Right lobe of liver (tissue), 6 donors: ENCODE measurements around the gene FLYWCH1. TPM values are rescaled to one million over a fixed set of nuclear protein-coding genes. Genes with fewer than 3 reads are reported as not detected.

Experiments used
- ATAC-seq, 4 donors: fragments of 200-7000 bp; cut with Tn5 transposase; one replicate each; pipeline ENCODE4 v1.9.1; 2020; ENCODE audit warnings: mild to moderate bottlenecking in 4 of 4, moderate library complexity in 4 of 4
- DNase-seq, 3 donors: peaks; one replicate each; pipeline ENCODE4 v3.0.0-alpha.2; 2020
- H3K27ac ChIP-seq, 3 donors: fragments of 200-600 bp; one replicate each; pipeline ENCODE4 v1.8.0; 2022
- H3K27me3 ChIP-seq, 2 donors: fragments of 200-600 bp; one replicate each; pipeline ENCODE4 v1.8.0; 2022
- H3K36me3 ChIP-seq, 4 donors: fragments of 200-600 bp; sonication (generic) in 1 of 4; one replicate each; pipeline versions ENCODE4 v1.5.1 to v1.8.0; 2017 to 2022; ENCODE audit warnings: control low read depth in 1 of 4
- H3K4me1 ChIP-seq, 4 donors: fragments of 200-600 bp; sonication (generic) in 1 of 4; one replicate each; pipeline versions ENCODE4 v1.5.1 to v1.8.0; 2017 to 2022; ENCODE audit warnings: control low read depth in 1 of 4
- H3K4me3 ChIP-seq, 3 donors: fragments of 200-600 bp; one replicate each; pipeline ENCODE4 v1.8.0; 2022
- H3K9me3 ChIP-seq, 4 donors: fragments of 200-600 bp; sonication (generic) in 1 of 4; one replicate each; pipeline versions ENCODE4 v1.5.1 to v1.8.0; 2017 to 2022; ENCODE audit warnings: control low read depth in 1 of 4
- CTCF ChIP-seq, 4 donors: fragments of 200-600 bp in 3 of 4; fragments of 450-650 bp in 1 of 4; IDR thresholded peaks; one replicate each; pipeline versions ENCODE4 v1.5.1 to v1.8.0; 2016 to 2022; ENCODE audit warnings: antibody characterized with exemption in 4 of 4, mild to moderate bottlenecking in 2 of 4
- POLR2A ChIP-seq: fragments of 450-650 bp; IDR thresholded peaks from one replicate; pipeline ENCODE4 v1.6.1; 2017; ENCODE audit warnings: antibody characterized with exemption, mild to moderate bottlenecking
- WGBS: methylation state at CpG from one replicate; pipeline ENCODE4 v1.1.6; 2018; ENCODE audit warnings: low coverage, low lambda C conversion rate; ENCODE audit not compliant: insufficient coverage; ENCODE audit errors: missing lambda C conversion rate; 5-methylcytosine and 5-hydroxymethylcytosine counted together
- intact Hi-C, 2 donors: fragments of 100-400 bp; cut with DNase I; formaldehyde crosslinking; loops; one replicate each; pipeline versions ENCODE4 v1.11.2 to v1.14.1; 2022
- total RNA-seq, 6 experiments: library from RNA; depleted of rRNA in 2 of 6; stranded (reverse); fragments of >200 nt in 2 of 6; fragmentation: NEBNext Ultra II Directional in 3 of 6; extraction: Animal tissue kit (Norgen Biotek cat#: 25700) in 3 of 6; gene quantifications; one replicate each; pipeline versions ENCODE4 v1.1.0 to v1.2.4, GENCODE V29; 2016 to 2023
- donor health status: DM: no; HTN: yes; CAD: no.
- donor health status: DM: no; HTN: no; CAD: no.
- donor health status: DM: no; HTN: no; CAD: no.
- donor health status: DM: no; HTN: yes; CAD: no.
- donor health status: DM: no; HTN: yes; CAD: no.

The FLYWCH1 gene
- total RNA-seq, 6 experiments from 2014 or later: 9.3 to 19.8 (median 15.1) TPM

GRCh38 chr16:2962334-2963073 lies 50.8 kb downstream of the FLYWCH1 start:
- TF ChIP-seq POLR2A (no peak), CTCF (IDR thresholded peaks at IDR 0.05) (no peak)
- 21% methylated on average over 4 of the region's 28 CpGs for WGBS
- no peak overlapping the region for H3K4me3 ChIP-seq
- intact Hi-C loops: no loop called here
- DNase-seq (no peak), ATAC-seq (no peak)
- peaks cover 0 to 11% (median 5%) of the 10 kb centered on the region in 4 donors for H3K4me1 ChIP-seq
- no peaks in the 10 kb centered on the region for H3K9me3 ChIP-seq
- H3K27ac ChIP-seq: no peak overlapping the region
- peaks cover 5 to 19% of the 10 kb centered on the region in 2 donors for H3K27me3 ChIP-seq
- H3K36me3 ChIP-seq: no peaks in the 10 kb centered on the region

GRCh38 chr16:2963074-2963722 lies 51.5 kb downstream of the FLYWCH1 start:
- H3K27me3 ChIP-seq: peaks cover 7 to 25% of the 10 kb centered on the region in 2 donors
- H3K36me3 ChIP-seq: no peaks in the 10 kb centered on the region
- no peak overlapping the region for H3K27ac ChIP-seq
- TF ChIP-seq POLR2A (no peak), CTCF (IDR thresholded peaks at IDR 0.05) (no peak)
- intact Hi-C loops: no loop called here
- ATAC-seq (no peak), DNase-seq (no peak)
- WGBS: 0% methylated on average over 12 of the region's 40 CpGs
- H3K4me3 ChIP-seq: no peak overlapping the region
- H3K4me1 ChIP-seq: peaks cover 0 to 11% (median 5%) of the 10 kb centered on the region in 4 donors
- no peaks in the 10 kb centered on the region for H3K9me3 ChIP-seq

GRCh38 chr16:2963723-2964474 lies 52.2 kb downstream of the FLYWCH1 start, which contains the start of gene KREMEN2:
Gene KREMEN2, plus strand, starts transcription at chr16:2964275. Its CDS starts 246 bp downstream, at chr16:2964521.
- Histone ChIP-seq H3K4me1 (peaks cover 0 to 11% (median 5%) of the 10 kb centered on the region in 4 donors), H3K27me3 (peaks cover 7 to 26% of the 10 kb centered on the region in 2 donors), H3K4me3 (no peak within 1 kb of the TSS), H3K36me3 (no peaks in the 10 kb centered on the region), H3K9me3 (no peaks in the 10 kb centered on the region), H3K27ac (no peak within 1 kb of the TSS)
- ATAC-seq: no peak
- WGBS: 3% methylated on average over 10 of the region's 60 CpGs
- peak in 1 of 3 donors; percentile 54 for DNase-seq
- intact Hi-C loops: no loop called here
- no peak for TF ChIP-seq POLR2A
- TF ChIP-seq CTCF (IDR thresholded peaks at IDR 0.05): no peak

GRCh38 chr16:2964475-2965336 lies 53.0 kb downstream of the FLYWCH1 start:
- no peak for ATAC-seq
- 0% methylated on average over 5 of the region's 68 CpGs for WGBS
- Histone ChIP-seq H3K4me3 (no peak overlapping the region), H3K9me3 (no peaks in the 10 kb centered on the region), H3K36me3 (no peaks in the 10 kb centered on the region), H3K27me3 (peaks cover 7 to 26% of the 10 kb centered on the region in 2 donors), H3K4me1 (peaks cover 0 to 14% (median 5%) of the 10 kb centered on the region in 4 donors), H3K27ac (no peak overlapping the region)
- peak in 2 of 3 donors; percentile 46 to 57 for DNase-seq
- intact Hi-C loops: no loop called here
- TF ChIP-seq POLR2A (no peak), CTCF (IDR thresholded peaks at IDR 0.05) (no peak)
